ENCODE data around the gene SUMO3.

DNA sequence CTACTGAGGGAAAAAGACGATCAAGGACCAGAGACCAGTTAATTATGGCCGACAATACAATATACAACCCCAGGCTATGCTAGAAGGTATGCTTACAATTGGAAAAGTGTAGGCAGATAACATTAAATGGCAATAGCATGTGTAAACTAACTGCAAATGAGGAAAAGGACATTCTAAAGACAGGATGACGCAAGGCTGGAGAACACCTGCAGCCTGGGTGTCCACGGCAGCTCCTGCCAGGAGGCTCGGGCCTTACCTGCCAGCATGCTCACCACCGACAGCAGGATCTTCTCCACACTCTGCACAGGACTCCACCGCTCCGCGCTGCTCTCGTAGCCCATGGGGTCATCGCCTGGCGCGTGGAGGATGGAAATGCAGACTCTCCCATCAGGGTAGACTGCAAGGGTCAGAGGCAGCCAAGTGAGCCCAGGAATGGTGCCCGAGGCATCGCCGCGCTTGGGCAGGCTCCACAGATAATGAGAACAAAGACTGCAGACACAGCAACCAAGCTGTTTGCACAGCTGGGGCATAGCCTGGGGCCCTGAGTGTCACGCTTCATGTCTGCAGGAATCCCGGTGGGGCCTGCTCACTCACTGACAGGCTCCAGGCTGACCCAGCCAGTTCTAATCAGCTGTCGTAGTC lies 44.5 kb downstream of the SUMO3 start:
- no peak for TF ChIP-seq EZH2 (IDR thresholded peaks at IDR 0.05; ENCODE audit: low read depth)
- TF ChIP-seq, protein P1, sequence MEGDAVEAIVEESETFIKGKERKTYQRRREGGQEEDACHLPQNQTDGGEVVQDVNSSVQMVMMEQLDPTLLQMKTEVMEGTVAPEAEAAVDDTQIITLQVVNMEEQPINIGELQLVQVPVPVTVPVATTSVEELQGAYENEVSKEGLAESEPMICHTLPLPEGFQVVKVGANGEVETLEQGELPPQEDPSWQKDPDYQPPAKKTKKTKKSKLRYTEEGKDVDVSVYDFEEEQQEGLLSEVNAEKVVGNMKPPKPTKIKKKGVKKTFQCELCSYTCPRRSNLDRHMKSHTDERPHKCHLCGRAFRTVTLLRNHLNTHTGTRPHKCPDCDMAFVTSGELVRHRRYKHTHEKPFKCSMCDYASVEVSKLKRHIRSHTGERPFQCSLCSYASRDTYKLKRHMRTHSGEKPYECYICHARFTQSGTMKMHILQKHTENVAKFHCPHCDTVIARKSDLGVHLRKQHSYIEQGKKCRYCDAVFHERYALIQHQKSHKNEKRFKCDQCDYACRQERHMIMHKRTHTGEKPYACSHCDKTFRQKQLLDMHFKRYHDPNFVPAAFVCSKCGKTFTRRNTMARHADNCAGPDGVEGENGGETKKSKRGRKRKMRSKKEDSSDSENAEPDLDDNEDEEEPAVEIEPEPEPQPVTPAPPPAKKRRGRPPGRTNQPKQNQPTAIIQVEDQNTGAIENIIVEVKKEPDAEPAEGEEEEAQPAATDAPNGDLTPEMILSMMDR (conservative IDR thresholded peaks at IDR 0.05), result no peak

Measured in PC-9 (cell line).